HG03342 (cell line): ENCODE data around the gene WDR27.
"Not testable (repeated sequence)": the region's sequence is repeated elsewhere in the genome, so short reads cannot be mapped to it uniquely, and the experiment has no call there.

Source experiments
- ATAC-seq: cut with Tn5 transposase; IDR thresholded peaks from one replicate; pipeline ENCODE4 v1.9.1; 2021; ENCODE audit warnings: mild to moderate bottlenecking, moderate library complexity; ENCODE audit not compliant: unreplicated experiment

WDR27 gene

GRCh38 chr6:169452117-169452868, 249.5 kb downstream of the WDR27 start:
- ATAC-seq, result no peak

GRCh38 chr6:169451065-169451838, 250.6 kb downstream of the WDR27 start:
- no peak for ATAC-seq

GRCh38 chr6:169450097-169450496, 251.7 kb downstream of the WDR27 start:
- no peak for ATAC-seq

GRCh38 chr6:169449221-169449620, 252.6 kb downstream of the WDR27 start:
- no peak for ATAC-seq

GRCh38 chr6:169445661-169446581, 255.9 kb downstream of the WDR27 start:
- ATAC-seq, result no peak

- ATAC-seq, result no peak
Measured at GRCh38 chr6:169445227-169445626, 256.6 kb downstream of the WDR27 start.

- ATAC-seq, result no peak
Measured at GRCh38 chr6:169441292-169441691, 260.5 kb downstream of the WDR27 start.

- no peak for ATAC-seq
Measured at GRCh38 chr6:169439710-169440109, 262.1 kb downstream of the WDR27 start.

GRCh38 chr6:169434554-169434953, 267.3 kb downstream of the WDR27 start:
- not testable (repeated sequence) for ATAC-seq

GRCh38 chr6:169429001-169429400, 272.8 kb downstream of the WDR27 start:
- no peak for ATAC-seq

- ATAC-seq, result no peak
Measured at GRCh38 chr6:169428532-169428931, 273.3 kb downstream of the WDR27 start.

- ATAC-seq, result no peak
Measured at GRCh38 chr6:169427856-169428255, 274.0 kb downstream of the WDR27 start.

- ATAC-seq, result no peak
Measured at GRCh38 chr6:169426611-169427010, 275.2 kb downstream of the WDR27 start.

GRCh38 chr6:169425628-169426370, 276.0 kb downstream of the WDR27 start:
- ATAC-seq, result no peak

GRCh38 chr6:169424821-169425240, 277.0 kb downstream of the WDR27 start:
- no peak for ATAC-seq

- ATAC-seq, result no peak
Measured at GRCh38 chr6:169424149-169424804, 277.6 kb downstream of the WDR27 start.

GRCh38 chr6:169421586-169422264, 280.1 kb downstream of the WDR27 start:
- ATAC-seq, result no peak

GRCh38 chr6:169420912-169421543, 280.8 kb downstream of the WDR27 start:
- no peak for ATAC-seq

GRCh38 chr6:169417101-169417500, 284.7 kb downstream of the WDR27 start:
- ATAC-seq, result no peak
